Lower leg skin (tissue), 4 donors: ENCODE results near the gene BCAR3. TPM values are rescaled to one million over a fixed set of nuclear protein-coding genes. Genes with fewer than 3 reads are reported as not detected.

Experiments
- DNase-seq, 2 donors: peaks; one replicate each; pipeline ENCODE4 v3.0.0-alpha.2; 2019; ENCODE audit warnings: low spot score in 2 of 2
- H3K4me3 ChIP-seq: fragments of 200-600 bp; sonication (generic); 2 replicates; pipeline ENCODE4 v1.5.1; 2017; ENCODE audit warnings: mild to moderate bottlenecking, low read depth; ENCODE audit not compliant: poor library complexity, severe bottlenecking
- CTCF ChIP-seq, 3 donors: fragments of 450-650 bp; IDR thresholded peaks; one replicate each; pipeline ENCODE4 v1.5.1; 2016; ENCODE audit warnings: antibody characterized with exemption in 3 of 3, mild to moderate bottlenecking in 3 of 3, moderate library complexity in 2 of 3
- POLR2A ChIP-seq, 2 donors: fragments of 450-650 bp; IDR thresholded peaks; one replicate each; pipeline ENCODE4 v1.6.1; 2016 to 2017; ENCODE audit warnings: antibody characterized with exemption in 2 of 2, mild to moderate bottlenecking in 1 of 2, moderate library complexity in 1 of 2
- WGBS, 2 donors: methylation state at CpG; one replicate each; pipeline ENCODE4 v1.1.5; 2018; 5-methylcytosine and 5-hydroxymethylcytosine counted together
- intact Hi-C: fragments of 100-400 bp; cut with DNase I; formaldehyde crosslinking; loops from one replicate; pipeline ENCODE4 v1.15.0; 2023; ENCODE audit warnings: low total_unique reads
- total RNA-seq, 4 donors: library from RNA; depleted of rRNA; stranded (reverse); fragments of >200 nt; gene quantifications; one replicate each; pipeline ENCODE4 v1.1.0, GENCODE V29; 2016

The BCAR3 gene
- total RNA-seq, 4 donors from 2014 or later: 41.8 to 57.5 (median 45.8) TPM

GRCh38 chr1:93716941-93717368 lies 35.3 kb upstream of the BCAR3 start:
- WGBS, 2 donors: 87 to 100% methylated on average over 2 of the region's 2 CpGs
- no peak for TF ChIP-seq CTCF (IDR thresholded peaks at IDR 0.05)
- TF ChIP-seq POLR2A (IDR thresholded peaks at IDR 0.05): no peak
- intact Hi-C loops: no loop called here
- DNase-seq: no peak
- H3K4me3 ChIP-seq: no peak overlapping the region

DNA sequence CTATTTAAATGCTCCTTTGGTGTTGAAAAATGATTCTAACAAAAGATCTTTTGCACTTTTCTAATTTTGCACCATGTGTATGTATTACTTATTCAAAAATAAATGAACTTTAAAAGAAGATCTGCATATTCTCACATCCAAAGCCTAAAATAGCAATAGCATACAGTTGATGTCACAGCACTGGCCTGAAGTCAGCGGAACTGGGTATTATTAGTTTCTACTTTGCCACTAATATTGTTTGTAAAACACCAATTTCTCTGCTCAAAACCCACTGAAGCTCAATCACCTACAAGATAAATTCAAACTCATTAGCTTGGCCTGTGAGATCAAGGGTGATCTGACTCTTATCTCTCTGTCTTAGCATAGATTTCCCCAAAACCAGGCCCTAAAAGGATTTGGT lies 34.5 kb upstream of the BCAR3 start:
- intact Hi-C loops: no loop called here
- H3K4me3 ChIP-seq: no peak overlapping the region
- 95 to 98% methylated on average over 1 of the region's 1 CpG for WGBS, 2 donors
- TF ChIP-seq POLR2A (IDR thresholded peaks at IDR 0.05) (no peak), CTCF (IDR thresholded peaks at IDR 0.05) (no peak)
- DNase-seq: no peak

DNA sequence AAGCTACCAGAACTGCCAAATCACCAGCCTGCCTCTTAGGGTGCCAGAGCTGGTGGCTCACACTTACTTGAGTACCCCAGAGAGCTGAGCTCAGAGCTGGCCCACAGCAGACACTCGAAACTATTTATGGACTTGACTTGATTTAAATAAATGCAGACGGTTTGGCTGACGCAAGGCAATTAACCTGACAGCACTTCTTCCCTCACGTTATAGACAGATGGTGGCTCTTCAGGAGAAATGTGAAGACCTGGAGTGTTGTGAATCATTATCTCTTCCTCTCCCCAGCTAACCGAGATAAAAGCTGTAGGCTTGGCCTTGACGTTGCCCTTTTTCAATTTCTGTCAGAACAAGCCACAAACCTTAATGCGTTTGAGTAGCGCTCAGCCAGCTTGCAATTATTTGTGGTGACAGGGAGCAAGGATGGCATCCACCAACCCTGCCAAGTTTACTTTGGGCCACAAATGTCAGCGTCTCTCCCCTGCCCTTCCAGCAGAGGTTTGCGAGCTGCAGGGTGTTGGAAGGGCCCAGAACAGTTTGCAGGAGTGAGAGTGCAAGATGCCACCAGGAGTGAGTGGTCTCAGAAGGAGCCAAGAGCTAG lies 34.0 kb upstream of the BCAR3 start:
- DNase-seq: no peak
- 57 to 68% methylated on average over 10 of the region's 10 CpGs for WGBS, 2 donors
- no peak overlapping the region for H3K4me3 ChIP-seq
- intact Hi-C loops: no loop called here
- TF ChIP-seq CTCF (IDR thresholded peaks at IDR 0.05) (no peak), POLR2A (IDR thresholded peaks at IDR 0.05) (no peak)

DNA sequence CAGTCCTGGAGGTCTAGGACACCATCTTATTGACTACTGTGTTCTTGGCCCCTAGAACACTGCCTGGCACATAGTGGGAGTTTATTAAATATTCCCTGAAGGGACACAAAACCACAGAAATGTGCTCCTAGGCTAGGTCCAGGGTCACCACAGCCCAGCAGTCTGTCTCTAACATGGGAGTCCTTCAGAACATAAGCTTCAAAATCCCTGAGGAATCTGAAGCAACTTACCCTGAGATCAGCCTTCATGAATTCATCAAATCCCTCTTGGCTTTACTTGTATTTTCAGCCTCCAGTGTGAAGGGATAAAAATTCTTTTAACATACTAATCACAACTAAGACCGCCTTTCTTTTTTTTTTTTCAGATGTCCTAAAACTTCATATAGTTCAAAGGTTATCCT lies 32.7 kb upstream of the BCAR3 start:
- WGBS, 2 donors: 42 to 90% methylated on average over 1 of the region's 1 CpG
- DNase-seq: no peak
- no peak overlapping the region for H3K4me3 ChIP-seq
- intact Hi-C loops: no loop called here
- TF ChIP-seq CTCF (IDR thresholded peaks at IDR 0.05): no peak
- no peak for TF ChIP-seq POLR2A (IDR thresholded peaks at IDR 0.05)

DNA sequence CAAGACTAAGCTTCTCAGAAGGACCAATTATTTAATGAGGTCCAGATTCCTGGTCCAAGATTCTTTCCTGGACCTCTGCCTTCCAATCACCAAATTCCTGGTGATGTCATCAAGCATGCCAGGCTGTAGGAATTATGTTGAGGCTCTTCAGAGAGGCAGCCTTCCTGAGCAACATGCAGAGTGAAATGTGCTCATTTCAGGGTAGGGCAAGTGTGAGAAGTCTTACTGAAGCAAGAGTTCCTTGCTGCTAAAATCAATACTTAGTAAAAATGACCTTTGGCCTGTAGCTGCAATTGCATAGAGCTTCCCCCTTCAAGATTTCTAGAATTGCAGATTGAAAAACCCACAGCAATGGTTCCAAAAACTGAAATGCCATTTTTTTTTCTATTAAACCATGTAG lies 31.7 kb upstream of the BCAR3 start:
- H3K4me3 ChIP-seq: no peak overlapping the region
- intact Hi-C loops: no loop called here
- DNase-seq: no peak
- TF ChIP-seq POLR2A (IDR thresholded peaks at IDR 0.05) (no peak), CTCF (IDR thresholded peaks at IDR 0.05) (no peak)

DNA sequence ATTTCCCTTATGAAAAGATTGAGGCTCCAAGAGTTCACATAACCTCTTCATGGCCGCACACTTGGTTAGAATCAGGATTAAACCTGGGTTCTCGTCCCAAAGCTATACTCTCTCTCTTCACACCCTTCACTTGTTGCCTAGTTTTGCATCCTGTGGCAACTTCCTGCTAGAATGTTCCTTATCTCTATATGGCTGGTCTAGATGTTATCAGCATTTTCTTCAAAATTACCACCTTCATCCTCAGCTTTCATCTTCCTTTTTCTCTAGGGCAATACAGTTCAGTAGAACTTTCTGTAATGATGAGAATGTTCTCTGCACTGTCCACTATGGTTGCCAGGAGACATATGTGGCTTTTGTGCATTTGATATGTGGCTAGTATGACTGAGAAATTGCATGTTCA lies 31.1 kb upstream of the BCAR3 start:
- WGBS, 2 donors: 81 to 82% methylated on average over 2 of the region's 2 CpGs
- no peak overlapping the region for H3K4me3 ChIP-seq
- no peak for DNase-seq
- no peak for TF ChIP-seq CTCF (IDR thresholded peaks at IDR 0.05)
- no peak for TF ChIP-seq POLR2A (IDR thresholded peaks at IDR 0.05)
- intact Hi-C loops: no loop called here
